K562 (cell line): ENCODE results near the gene SLC16A9. TPM values are rescaled to one million over a fixed set of nuclear protein-coding genes. Genes with fewer than 3 reads are reported as not detected.

ENCODE experiments used
- ATAC-seq: fragments of 200-7000 bp; cut with Tn5 transposase; 3 replicates; pipeline ENCODE4 v1.9.1; 2020; ENCODE audit warnings: moderate library complexity
- BruUV-seq: library from RNA; stranded (reverse); fragments of 400-500 nt; replicated peaks from 2 replicates; lab custom pipeline; 2021; lab: Mats Ljungman, UMichigan
- CTCF ChIA-PET: fragments of 300-600 bp; formaldehyde crosslinking; extraction: SDS; loops from one replicate; lab custom pipeline; 2021; ENCODE audit warnings: low intra/inter-chr PET ratio; lab: Yijun Ruan, JAX
- POLR2A ChIA-PET: fragments of 300-600, 350-650 bp; sonication (Branson Sonifier 250); formaldehyde crosslinking; extraction: SDS; loops from one replicate; lab custom pipeline; 2021; ENCODE audit warnings: antibody characterized with exemption, inconsistent platforms; lab: Yijun Ruan, JAX
- DNase-seq, 4 experiments: peaks; one replicate each; pipeline versions ENCODE4 v3.0.0 to v3.0.0-alpha.2; 2011 to 2018; ENCODE audit warnings: low spot score in 3 of 4, mixed read lengths in 3 of 4; ENCODE audit errors: extremely low read depth in 1 of 4
- FAIRE-seq: peaks from 2 replicates; lab custom pipeline; 2011; peaks lifted over from hg19 to GRCh38; lab: Jason Lieb, UNC
- H2AFZ ChIP-seq: 2 replicates; pipeline ENCODE4 v1.6.0; 2011; ENCODE audit warnings: low read depth, low read length, control low read depth, inconsistent platforms
- H3K27ac ChIP-seq: fragments of 200-600 bp; 3 replicates; pipeline ENCODE4 v1.8.0; 2011; ENCODE audit warnings: low read depth, mild to moderate bottlenecking, control low read depth, inconsistent platforms, low read length, moderate library complexity, mixed read lengths; ENCODE audit errors: extremely low read depth
- H3K27me3 ChIP-seq, 2 experiments: fragments of 300-600 bp in 1 of 2; 2 replicates in 1 of 2; 3 replicates in 1 of 2; pipeline versions ENCODE4 v1.6.0 to v1.8.0; 2011; ENCODE audit warnings: inconsistent platforms in 2 of 2, low read length in 2 of 2, mild to moderate bottlenecking in 1 of 2, mixed read lengths in 1 of 2, moderate library complexity in 1 of 2; ENCODE audit not compliant: control insufficient read depth in 2 of 2, insufficient read depth in 2 of 2
- H3K36me3 ChIP-seq: fragments of 300-600 bp; 3 replicates; pipeline ENCODE4 v1.8.0; 2011; ENCODE audit warnings: mild to moderate bottlenecking, low read length, inconsistent platforms; ENCODE audit not compliant: control insufficient read depth, insufficient read depth
- H3K4me1 ChIP-seq, 2 experiments: fragments of 200-600 bp in 1 of 2; replicated peaks in 1 of 2; 2 replicates in 1 of 2; 3 replicates in 1 of 2; pipeline versions ENCODE4 v1.5.1 to v1.8.0; 2011; ENCODE audit warnings: inconsistent platforms in 2 of 2, low read length in 2 of 2, mild to moderate bottlenecking in 1 of 2, mixed read lengths in 1 of 2, moderate library complexity in 1 of 2; ENCODE audit not compliant: control insufficient read depth in 2 of 2, insufficient read depth in 2 of 2
- H3K4me2 ChIP-seq: 2 replicates; pipeline ENCODE4 v1.6.1; 2011; ENCODE audit warnings: low read length, control low read depth, inconsistent platforms, mixed read lengths; ENCODE audit not compliant: insufficient read depth
- H3K4me3 ChIP-seq: fragments of 200-600 bp; sonication (generic), shearing (Covaris generic); 2 replicates; pipeline ENCODE4 v1.5.1; 2016; ENCODE audit warnings: control low read depth, inconsistent platforms
- H3K79me2 ChIP-seq: fragments of 200-600 bp; 3 replicates; pipeline ENCODE4 v1.8.0; 2011; ENCODE audit warnings: low read length, inconsistent platforms; ENCODE audit not compliant: control insufficient read depth, insufficient read depth
- H3K9ac ChIP-seq, 2 experiments: 2 replicates each; pipeline versions ENCODE4 v1.6.0 to v1.6.1; 2011; ENCODE audit warnings: low read depth in 2 of 2, low read length in 2 of 2, control low read depth in 1 of 2, inconsistent platforms in 1 of 2, mild to moderate bottlenecking in 1 of 2, mixed read lengths in 1 of 2; ENCODE audit not compliant: insufficient read depth in 1 of 2
- H3K9me1 ChIP-seq: one replicate; pipeline ENCODE4 v1.6.0; 2011; ENCODE audit warnings: inconsistent platforms, mild to moderate bottlenecking, low read length, moderate library complexity; ENCODE audit not compliant: control insufficient read depth, insufficient read depth
- H3K9me3 ChIP-seq: replicated peaks from 2 replicates; pipeline ENCODE4 v1.5.1; 2011; ENCODE audit warnings: low read depth, low read length, inconsistent platforms; ENCODE audit not compliant: control insufficient read depth, insufficient read depth
- H4K20me1 ChIP-seq: replicated peaks from 2 replicates; pipeline ENCODE4 v1.6.1; 2011; ENCODE audit warnings: low read length, inconsistent platforms, mixed read lengths; ENCODE audit not compliant: control insufficient read depth, insufficient read depth
- CTCF ChIP-seq, 3 experiments: IDR thresholded peaks in 2 of 3; conservative IDR thresholded peaks in 1 of 3; 2 replicates each; pipeline ENCODE4 v1.5.1; 2011 to 2012; ENCODE audit warnings: low read length in 3 of 3, mild to moderate bottlenecking in 3 of 3, control low read depth in 2 of 3, improper control_type of control experiment in 1 of 3, inconsistent platforms in 1 of 3, low read depth in 1 of 3, mixed read lengths in 1 of 3, moderate library complexity in 1 of 3; ENCODE audit not compliant: insufficient read depth in 2 of 3
- KDM1A ChIP-seq, 2 experiments: fragments of 450-650 bp; IDR thresholded peaks; 2 replicates each; pipeline ENCODE4 v1.6.1; 2016; ENCODE audit warnings: mild to moderate bottlenecking in 2 of 2
- MED1 ChIP-seq: sonication (generic); formaldehyde crosslinking; IDR thresholded peaks from 2 replicates; pipeline ENCODE4 v1.8.1; 2023; ENCODE audit warnings: missing genetic modification reagents, borderline replicate concordance
- PML ChIP-seq: IDR thresholded peaks from 2 replicates; pipeline ENCODE4 v1.6.1; 2012; ENCODE audit warnings: low read length, inconsistent platforms
- RAD21 ChIP-seq, 2 experiments: fragments of 250-450 bp in 1 of 2; fragments of 450-650 bp in 1 of 2; sonication (Bioruptor Pico) in 1 of 2; formaldehyde crosslinking in 1 of 2; IDR thresholded peaks in 1 of 2; conservative IDR thresholded peaks in 1 of 2; 2 replicates each; pipeline versions ENCODE4 v1.4.0 to v1.8.0; 2020 to 2022; ENCODE audit warnings: mild to moderate bottlenecking in 2 of 2, moderate library complexity in 1 of 2
- TAF1 ChIP-seq: IDR thresholded peaks from 2 replicates; pipeline ENCODE4 v1.6.1; 2011; ENCODE audit warnings: mild to moderate bottlenecking, low read length, moderate library complexity; ENCODE audit not compliant: insufficient read depth, control insufficient read depth, severe bottlenecking; ENCODE audit errors: extremely low read depth
- TRIM28 ChIP-seq: fragments of 450-650 bp; IDR thresholded peaks from 2 replicates; pipeline ENCODE4 v1.6.1; 2017
- ZNF354B ChIP-seq: fragments of 250-450 bp; sonication (Bioruptor Pico); IDR thresholded peaks from 2 replicates; pipeline ENCODE4 v1.4.0; 2020
- WGBS: fragments of 100-300 bp; shearing (Covaris generic); methylation state at CpG from one replicate; pipeline ENCODE4 v1.1.6; 2016; ENCODE audit warnings: low coverage, mixed read lengths; ENCODE audit not compliant: insufficient coverage; ENCODE audit errors: missing lambda C conversion rate; 5-methylcytosine and 5-hydroxymethylcytosine counted together
- in situ Hi-C: fragments of 300-500 bp; cut with MboI; formaldehyde crosslinking; loops from 4 replicates; pipeline ENCODE4 v1.15.0; 2018; ENCODE audit warnings: inconsistent platforms, mixed read lengths
- intact Hi-C: fragments of 100-400 bp; cut with micrococcal nuclease; formaldehyde crosslinking; loops from 2 replicates; pipeline ENCODE4 v1.14.2; 2022
- polyA plus RNA-seq, 8 experiments: library from polyadenylated mRNA; depleted of rRNA in 4 of 8; stranded (reverse) in 5 of 8; unstranded in 3 of 8; fragments of >200 nt; fragmentation: Nextera tagmentation in 2 of 8; fragmentation: Illumina TruSeq in 1 of 8; extraction: Ambion mirVana in 2 of 8; extraction: Trizol in 1 of 8; gene quantifications; 2 replicates each; pipeline versions ENCODE4 v1.2.1 to v1.2.3, GENCODE V29; 2011 to 2014; ENCODE audit warnings: inconsistent platforms in 1 of 8, missing spikeins in 1 of 8
- total RNA-seq, 7 experiments: library from RNA; depleted of rRNA in 6 of 7; stranded (reverse); fragments of >200 nt in 6 of 7; fragmentation: Illumina TruSeq in 2 of 7; extraction: Trizol in 2 of 7; gene quantifications; 2 replicates each; pipeline versions ENCODE4 v1.2.1 to v1.2.3, GENCODE V29; 2011 to 2021; ENCODE audit warnings: low replicate concordance in 1 of 7

Gene SLC16A9
- total and polyA plus RNA-seq, 9 of the 15 experiments (the other 6 are each of a cell fraction or from before 2014, with no cell fraction given): 0.90 to 6.4 (median 2.1) TPM

- BruUV-seq: no TSS peak
- Histone ChIP-seq H3K4me3 (no peak overlapping the region), H4K20me1 (no peaks in the 10 kb centered on the region), H3K9ac (no peak overlapping the region), H3K79me2 (no peaks in the 10 kb centered on the region), H3K9me1 (no peaks in the 10 kb centered on the region), H2AFZ (no peak overlapping the region), H3K36me3 (no peaks in the 10 kb centered on the region), H3K4me1 (peaks cover 0 to 2% of the 10 kb centered on the region in 2 experiments; a peak in 1 of 5 replicates), H3K9me3 (no peaks in the 10 kb centered on the region), H3K27me3 (peaks cover 0 to 5% of the 10 kb centered on the region in 2 experiments; a peak in 1 of 5 replicates), H3K27ac (no peak overlapping the region), H3K4me2 (no peak overlapping the region)
- ChIA-PET CTCF (no interaction called here), POLR2A (interaction anchor here (0.6 to 1.5 kb wide), 2 partner anchors 9 to 1220 kb away, joined by 4 to 7 read pairs; partner anchors contain the start of gene SLC16A9)
- TF ChIP-seq RAD21 (CRISPR knock-in tag; conservative IDR thresholded peaks at IDR 0.05 in 1 of 2, IDR thresholded peaks at IDR 0.05 in 1 of 2) (peak in 1 of 2 experiments; percentile 7; a peak in 1 of 4 replicates), ZNF354B (no peak), TRIM28 (no peak), MED1 (CRISPR knock-in tag) (no peak), TAF1 (no peak), KDM1A (IDR thresholded peaks at IDR 0.05) (no peak), PML (no peak), CTCF (IDR thresholded peaks at IDR 0.05 in 2 of 3, conservative IDR thresholded peaks at IDR 0.05 in 1 of 3; ENCODE audit: insufficient read depth in 2 of 3, low read depth in 1 of 3, low read length in 3 of 3) (peak in 2 of 3 experiments; percentile 43 to 93; a peak in 4 of 6 replicates)
- no peak for FAIRE-seq
- peak in 1 of 4 experiments; percentile 43 for DNase-seq
- WGBS: 8% methylated on average over 4 of the region's 4 CpGs
- ATAC-seq: peak; percentile 62
- intact Hi-C loops (no loop called here), in situ Hi-C loops (no loop called here)
These were observed 8.9 kb downstream of the SLC16A9 start for GRCh38 chr10:59700709-59701108.
